Germinal center (tissue), 1 donor: ENCODE measurements around the gene EARS2.
"Not testable (repeated sequence)": the region's sequence is repeated elsewhere in the genome, so short reads cannot be mapped to it uniquely, and the experiment has no call there.

Experiments
- DNase-seq: peaks from one replicate; pipeline ENCODE4 v3.0.0; 2012; ENCODE audit warnings: mixed read lengths, low spot score

The EARS2 gene

GRCh38 chr16:23527961-23528643 is 29.0 kb downstream of the EARS2 start:
- no peak for DNase-seq

- no peak for DNase-seq
These were observed 32.3 kb downstream of the EARS2 start for GRCh38 chr16:23524886-23525285.

GRCh38 chr16:23523876-23524385 is 33.2 kb downstream of the EARS2 start:
- DNase-seq, result no peak

- no peak for DNase-seq
These were observed 33.8 kb downstream of the EARS2 start for GRCh38 chr16:23523321-23523720.

- DNase-seq, result no peak
These were observed 35.2 kb downstream of the EARS2 start for GRCh38 chr16:23521965-23522364.

GRCh38 chr16:23521037-23521743 is 36.0 kb downstream of the EARS2 start:
- DNase-seq, result no peak

GRCh38 chr16:23520500-23520899 is 36.6 kb downstream of the EARS2 start:
- no peak for DNase-seq

GRCh38 chr16:23519282-23519681 is 37.9 kb downstream of the EARS2 start:
- peak; percentile 69 for DNase-seq

- peak; percentile 72 for DNase-seq
These were observed 38.7 kb downstream of the EARS2 start for GRCh38 chr16:23518435-23518891.

GRCh38 chr16:23516366-23517137 is 40.6 kb downstream of the EARS2 start:
- peak; percentile 87 for DNase-seq

GRCh38 chr16:23515881-23516280 is 41.3 kb downstream of the EARS2 start:
- DNase-seq, result no peak

- no peak for DNase-seq
These were observed 42.6 kb downstream of the EARS2 start for GRCh38 chr16:23514381-23515152.

- no peak for DNase-seq
These were observed 44.9 kb downstream of the EARS2 start for GRCh38 chr16:23512168-23512695.

- DNase-seq, result no peak
These were observed 45.4 kb downstream of the EARS2 start for GRCh38 chr16:23511731-23512130.

- DNase-seq, result not testable (repeated sequence)
These were observed 46.3 kb downstream of the EARS2 start for GRCh38 chr16:23510915-23511270.

GRCh38 chr16:23510164-23510914 is 46.8 kb downstream of the EARS2 start, which contains the start of gene GGA2:
Gene GGA2 (minus strand): TSS chr16:23510494. CDS start chr16:23510411, 83 bp downstream.
- peak; percentile 86 for DNase-seq

- DNase-seq, result no peak
These were observed 47.4 kb downstream of the EARS2 start for GRCh38 chr16:23509782-23510163.

GRCh38 chr16:23509441-23509754 is 47.8 kb downstream of the EARS2 start:
- DNase-seq, result no peak

GRCh38 chr16:23508589-23509440 is 48.3 kb downstream of the EARS2 start:
- no peak for DNase-seq

GRCh38 chr16:23506606-23506994 is 50.5 kb downstream of the EARS2 start:
- peak; percentile 54 for DNase-seq
